OCI-LY7 (cell line): ENCODE measurements around the gene GNAQ.

ENCODE experiments used
- EZH2phosphoT487 ChIP-seq: fragments of 200-600 bp; sonication (generic); IDR thresholded peaks from 2 replicates; pipeline ENCODE4 v1.6.1; 2018; ENCODE audit warnings: low read depth, borderline replicate concordance, mild to moderate bottlenecking, mixed run types, antibody characterized with exemption, low read length, moderate library complexity, mixed read lengths
- TF ChIP-seq, protein P1 (sequence below): fragments of 200-600 bp; sonication (generic); conservative IDR thresholded peaks from 2 replicates; pipeline ENCODE4 v1.5.1; 2014; ENCODE audit warnings: mild to moderate bottlenecking, antibody characterized with exemption, low read length, moderate library complexity, mixed read lengths

DNA sequence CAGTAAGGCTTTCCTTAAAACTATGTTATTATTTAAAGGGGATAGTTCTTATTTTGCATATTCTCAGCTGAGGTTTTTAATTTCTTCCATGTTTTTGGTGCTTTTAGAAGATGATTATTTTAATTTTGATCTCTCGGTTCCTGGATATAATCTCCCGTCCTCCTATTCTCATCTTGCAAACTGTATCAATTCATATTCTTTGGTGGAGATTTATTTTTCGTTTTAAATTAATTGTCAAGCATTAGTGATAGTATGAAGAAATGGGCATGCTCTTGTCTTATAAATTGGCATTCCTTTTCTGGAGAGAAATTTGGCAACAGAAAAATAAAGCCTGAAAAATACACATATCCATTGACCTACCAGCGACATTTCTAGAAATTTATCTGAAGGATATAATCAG, 15.5 kb upstream of the GNAQ start:
- TF ChIP-seq, protein P1, sequence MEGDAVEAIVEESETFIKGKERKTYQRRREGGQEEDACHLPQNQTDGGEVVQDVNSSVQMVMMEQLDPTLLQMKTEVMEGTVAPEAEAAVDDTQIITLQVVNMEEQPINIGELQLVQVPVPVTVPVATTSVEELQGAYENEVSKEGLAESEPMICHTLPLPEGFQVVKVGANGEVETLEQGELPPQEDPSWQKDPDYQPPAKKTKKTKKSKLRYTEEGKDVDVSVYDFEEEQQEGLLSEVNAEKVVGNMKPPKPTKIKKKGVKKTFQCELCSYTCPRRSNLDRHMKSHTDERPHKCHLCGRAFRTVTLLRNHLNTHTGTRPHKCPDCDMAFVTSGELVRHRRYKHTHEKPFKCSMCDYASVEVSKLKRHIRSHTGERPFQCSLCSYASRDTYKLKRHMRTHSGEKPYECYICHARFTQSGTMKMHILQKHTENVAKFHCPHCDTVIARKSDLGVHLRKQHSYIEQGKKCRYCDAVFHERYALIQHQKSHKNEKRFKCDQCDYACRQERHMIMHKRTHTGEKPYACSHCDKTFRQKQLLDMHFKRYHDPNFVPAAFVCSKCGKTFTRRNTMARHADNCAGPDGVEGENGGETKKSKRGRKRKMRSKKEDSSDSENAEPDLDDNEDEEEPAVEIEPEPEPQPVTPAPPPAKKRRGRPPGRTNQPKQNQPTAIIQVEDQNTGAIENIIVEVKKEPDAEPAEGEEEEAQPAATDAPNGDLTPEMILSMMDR, result no peak
- TF ChIP-seq EZH2phosphoT487, result no peak
